Kidney (tissue), 14 donors: Measurements from ENCODE around the gene CCDC192. TPM values are rescaled to one million over a fixed set of nuclear protein-coding genes. Genes with fewer than 3 reads are reported as not detected.

Source experiments
- DNase-seq, 5 donors: peaks; one replicate each; pipeline ENCODE4 v3.0.0-alpha.2; 2013 to 2020
- FAIRE-seq: peaks from 2 replicates; lab custom pipeline; 2012; peaks lifted over from hg19 to GRCh38; lab: Jason Lieb, UNC
- H3K27ac ChIP-seq, 2 donors: one replicate each; pipeline ENCODE4 v1.7.0; 2013; ENCODE audit warnings: low read depth in 2 of 2, low read length in 2 of 2, inconsistent platforms in 1 of 2
- H3K27me3 ChIP-seq: one replicate; pipeline ENCODE4 v1.7.1; 2013; ENCODE audit warnings: low read length, inconsistent platforms; ENCODE audit not compliant: control insufficient read depth, insufficient read depth
- H3K36me3 ChIP-seq, 3 donors: one replicate each; pipeline versions ENCODE4 v1.7.0 to v1.7.1; 2013; ENCODE audit warnings: low read length in 3 of 3, control low read depth in 1 of 3, inconsistent platforms in 1 of 3; ENCODE audit not compliant: insufficient read depth in 3 of 3, control insufficient read depth in 2 of 3
- H3K4me1 ChIP-seq, 3 donors: one replicate each; pipeline versions ENCODE4 v1.7.0 to v1.7.1; 2013; ENCODE audit warnings: low read length in 3 of 3, inconsistent platforms in 1 of 3, low read depth in 1 of 3; ENCODE audit not compliant: control insufficient read depth in 2 of 3, insufficient read depth in 2 of 3
- H3K4me3 ChIP-seq, 3 donors: one replicate each; pipeline versions ENCODE4 v1.7.0 to v1.8.1; 2013; ENCODE audit warnings: low read length in 3 of 3, control low read depth in 1 of 3, inconsistent platforms in 1 of 3
- H3K9ac ChIP-seq, 3 donors: one replicate each; pipeline versions ENCODE4 v1.7.0 to v1.7.1; 2013; ENCODE audit warnings: low read length in 3 of 3, control low read depth in 1 of 3, inconsistent platforms in 1 of 3
- H3K9me3 ChIP-seq, 3 donors: one replicate each; pipeline versions ENCODE4 v1.7.0 to v1.7.1; 2013; ENCODE audit warnings: low read length in 3 of 3, control low read depth in 1 of 3, inconsistent platforms in 1 of 3; ENCODE audit not compliant: control insufficient read depth in 2 of 3, insufficient read depth in 1 of 3
- intact Hi-C: fragments of 100-400 bp; cut with DNase I; formaldehyde crosslinking; loops from one replicate; pipeline ENCODE4 v1.11.1; 2022
- polyA plus RNA-seq: library from polyadenylated mRNA; stranded (reverse); fragments of 350-450 nt; fragmentation: Illumina TruSeq; extraction: RNeasy Lipid Tissue Mini Kit (QIAGEN cat#74804); gene quantifications from one replicate; pipeline ENCODE4 v1.2.3, GENCODE V29; 2014; ENCODE audit warnings: low read depth, low replicate concordance; ENCODE audit not compliant: insufficient read depth
- total RNA-seq: library from RNA; stranded (reverse); fragmentation: NEBNext Ultra II Directional; extraction: Animal tissue kit (Norgen Biotek cat#: 25700); gene quantifications from one replicate; pipeline ENCODE4 v1.2.1, GENCODE V29; 2021
- TF ChIP-seq, protein P1 (sequence below): IDR thresholded peaks from 3 replicates; pipeline ENCODE4 v1.5.1; 2012; ENCODE audit warnings: mild to moderate bottlenecking, moderate library complexity, borderline replicate concordance; ENCODE audit not compliant: insufficient read depth; ENCODE audit errors: extremely low read depth
- donor health status: control.
- donor health status: control.
- donor health status: control.
- donor health status: control.
- donor health status: control.
- donor health status: DM: yes; HTN: yes; CAD: no.
- donor health status: Normal renal cell carcinoma (clear cell type).

The CCDC192 gene
- total and polyA plus RNA-seq, 2 donors from 2014 or later = not detected

DNA sequence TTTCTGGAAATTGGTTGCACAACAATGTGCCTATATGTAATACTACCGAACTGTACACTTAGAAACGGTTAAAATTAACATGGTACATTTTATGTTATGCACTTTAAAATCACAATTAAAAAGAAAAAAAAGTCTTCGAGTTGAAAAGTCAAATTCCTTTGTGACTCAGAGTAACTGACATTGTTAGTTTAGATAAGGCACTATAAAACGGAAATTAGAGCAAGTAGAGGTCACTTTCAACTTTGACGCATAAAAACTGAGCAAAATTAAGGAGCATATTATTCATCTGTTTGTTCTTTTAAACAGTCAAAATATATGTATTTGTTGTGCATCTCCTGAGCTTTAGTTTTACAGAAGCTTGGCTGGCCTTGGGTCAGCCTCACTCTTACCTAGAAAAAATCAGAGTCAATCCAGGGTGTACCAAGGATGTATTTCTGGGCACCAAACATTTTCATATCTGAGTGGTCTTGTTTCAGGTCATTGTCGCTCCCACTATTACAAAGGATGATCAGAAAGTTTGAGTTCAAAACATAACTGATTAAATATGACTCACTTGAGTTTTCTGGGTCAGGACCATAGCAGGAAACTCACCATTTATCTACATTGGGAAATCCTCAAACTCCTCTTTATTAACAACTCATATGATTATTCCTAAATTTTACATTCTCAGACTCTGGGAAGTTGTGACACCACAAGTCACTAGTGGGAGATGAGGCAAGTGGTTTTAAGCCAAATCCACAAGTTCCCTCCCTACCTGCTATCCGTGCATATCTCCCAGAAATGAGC is 160.6 kb downstream of the CCDC192 start:
- no peak overlapping the region for H3K9ac ChIP-seq
- FAIRE-seq (no peak), DNase-seq (no peak)
- no peaks in the 10 kb centered on the region for H3K36me3 ChIP-seq
- H3K27me3 ChIP-seq = no peaks in the 10 kb centered on the region
- TF ChIP-seq, protein P1, sequence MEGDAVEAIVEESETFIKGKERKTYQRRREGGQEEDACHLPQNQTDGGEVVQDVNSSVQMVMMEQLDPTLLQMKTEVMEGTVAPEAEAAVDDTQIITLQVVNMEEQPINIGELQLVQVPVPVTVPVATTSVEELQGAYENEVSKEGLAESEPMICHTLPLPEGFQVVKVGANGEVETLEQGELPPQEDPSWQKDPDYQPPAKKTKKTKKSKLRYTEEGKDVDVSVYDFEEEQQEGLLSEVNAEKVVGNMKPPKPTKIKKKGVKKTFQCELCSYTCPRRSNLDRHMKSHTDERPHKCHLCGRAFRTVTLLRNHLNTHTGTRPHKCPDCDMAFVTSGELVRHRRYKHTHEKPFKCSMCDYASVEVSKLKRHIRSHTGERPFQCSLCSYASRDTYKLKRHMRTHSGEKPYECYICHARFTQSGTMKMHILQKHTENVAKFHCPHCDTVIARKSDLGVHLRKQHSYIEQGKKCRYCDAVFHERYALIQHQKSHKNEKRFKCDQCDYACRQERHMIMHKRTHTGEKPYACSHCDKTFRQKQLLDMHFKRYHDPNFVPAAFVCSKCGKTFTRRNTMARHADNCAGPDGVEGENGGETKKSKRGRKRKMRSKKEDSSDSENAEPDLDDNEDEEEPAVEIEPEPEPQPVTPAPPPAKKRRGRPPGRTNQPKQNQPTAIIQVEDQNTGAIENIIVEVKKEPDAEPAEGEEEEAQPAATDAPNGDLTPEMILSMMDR = no peak
- intact Hi-C loops = no loop called here
- peaks cover 0 to 2% (median 0%) of the 10 kb centered on the region in 3 donors for H3K4me1 ChIP-seq
- no peak overlapping the region for H3K27ac ChIP-seq
- no peak overlapping the region for H3K4me3 ChIP-seq
- H3K9me3 ChIP-seq = no peaks in the 10 kb centered on the region

GRCh38 chr5:127864511-127864910 is 161.3 kb downstream of the CCDC192 start:
- intact Hi-C loops = no loop called here

GRCh38 chr5:127865273-127865672 is 162.1 kb downstream of the CCDC192 start:
- Histone ChIP-seq H3K9ac (no peak overlapping the region), H3K9me3 (no peaks in the 10 kb centered on the region), H3K27ac (no peak overlapping the region), H3K36me3 (no peaks in the 10 kb centered on the region), H3K4me1 (peaks cover 0 to 2% (median 0%) of the 10 kb centered on the region in 3 donors), H3K27me3 (no peaks in the 10 kb centered on the region), H3K4me3 (no peak overlapping the region)
- intact Hi-C loops = no loop called here
- TF ChIP-seq, protein P1 = no peak
- DNase-seq (no peak), FAIRE-seq (no peak)

More at GRCh38 chr5:127864511-127864910, 161.3 kb downstream of the CCDC192 start:
- DNase-seq = no peak
- H3K4me3 ChIP-seq = no peak overlapping the region
- TF ChIP-seq, protein P1 = no peak
- H3K9me3 ChIP-seq = no peaks in the 10 kb centered on the region
- no peaks in the 10 kb centered on the region for H3K27me3 ChIP-seq
- FAIRE-seq = no peak
- H3K36me3 ChIP-seq = no peaks in the 10 kb centered on the region
- peaks cover 0 to 2% (median 0%) of the 10 kb centered on the region in 3 donors for H3K4me1 ChIP-seq
- no peak overlapping the region for H3K27ac ChIP-seq
- H3K9ac ChIP-seq = no peak overlapping the region
